ENCODE results near the gene LCP1.
"Not testable (repeated sequence)": the region's sequence is repeated elsewhere in the genome, so short reads cannot be mapped to it uniquely, and the experiment has no call there.

The LCP1 gene

GRCh38 chr13:46181840-46182490, at the start of gene LCP1:
Gene LCP1 (minus strand): TSS chr13:46182177. CDS start chr13:46159662, 22,515 bp downstream.
- peak; percentile 67 to 80 for DNase-seq

GRCh38 chr13:46229251-46229650, 47.3 kb upstream of the LCP1 start:
- DNase-seq: no peak

- not testable (repeated sequence) for DNase-seq
Observed at GRCh38 chr13:46220234-46220633, 38.3 kb upstream of the LCP1 start.

- not testable (repeated sequence) for DNase-seq
Observed at GRCh38 chr13:46214741-46215140, 32.8 kb upstream of the LCP1 start.

GRCh38 chr13:46213242-46213641, 31.3 kb upstream of the LCP1 start:
- DNase-seq: no peak

GRCh38 chr13:46211483-46212351, 29.7 kb upstream of the LCP1 start, which contains the start of gene LRRC63:
Gene LRRC63 (plus strand): TSS chr13:46211928. CDS start chr13:46213035, 1,107 bp downstream.
- DNase-seq: peak; percentile 81 to 90

GRCh38 chr13:46211116-46211482, 29.1 kb upstream of the LCP1 start:
- peak; percentile 19 to 25 for DNase-seq

- no peak for DNase-seq
Observed at GRCh38 chr13:46210362-46211083, 28.5 kb upstream of the LCP1 start.

- DNase-seq: no peak
Observed at GRCh38 chr13:46207828-46208227, 25.9 kb upstream of the LCP1 start.

GRCh38 chr13:46206143-46206542, 24.2 kb upstream of the LCP1 start:
- no peak for DNase-seq

- DNase-seq: no peak
Observed at GRCh38 chr13:46202966-46203365, 21.0 kb upstream of the LCP1 start.

GRCh38 chr13:46202188-46202795, 20.3 kb upstream of the LCP1 start:
- no peak for DNase-seq

- no peak for DNase-seq
Observed at GRCh38 chr13:46198696-46199193, 16.8 kb upstream of the LCP1 start.

GRCh38 chr13:46197299-46198048, 15.5 kb upstream of the LCP1 start:
- no peak for DNase-seq

GRCh38 chr13:46195016-46195415, 13.0 kb upstream of the LCP1 start:
- no peak for DNase-seq

GRCh38 chr13:46192412-46192811, 10.4 kb upstream of the LCP1 start:
- no peak for DNase-seq

GRCh38 chr13:46185634-46186033, 3.7 kb upstream of the LCP1 start:
- DNase-seq: no peak

- peak; percentile 82 to 85 for DNase-seq
Observed at GRCh38 chr13:46184277-46184699, 2.3 kb upstream of the LCP1 start.

GRCh38 chr13:46183018-46183946, 1.3 kb upstream of the LCP1 start:
- DNase-seq: no peak

- DNase-seq: no peak
Observed at GRCh38 chr13:46182491-46182877, 507 bp upstream of the LCP1 start.

GRCh38 chr13:46181377-46181839, 569 bp downstream of the LCP1 start:
- DNase-seq: no peak
